Activated B cell treated with CpG ODN at 0.5 μM for 24 hours (primary cell): ENCODE results near the gene PCDH9. TPM values are rescaled to one million over a fixed set of nuclear protein-coding genes. Genes with fewer than 3 reads are reported as not detected.

Experiments
- ATAC-seq: fragments of 200-7000 bp; cut with Tn5 transposase; one replicate; pipeline ENCODE4 v1.10.0; 2021; ENCODE audit warnings: low read depth, mild to moderate bottlenecking, moderate library complexity
- CTCF ChIA-PET: fragments of 350-600 bp; sonication (Branson Sonifier 250); formaldehyde crosslinking; loops from one replicate; lab custom pipeline; 2021; ENCODE audit warnings: antibody characterized with exemption; lab: Charles Lee
- POLR2A ChIA-PET: fragments of 350-600 bp; sonication (Branson Sonifier 250); formaldehyde crosslinking; loops from one replicate; lab custom pipeline; 2021; ENCODE audit warnings: antibody characterized with exemption; lab: Charles Lee
- DNase-seq: peaks from one replicate; pipeline ENCODE4 v3.0.0; 2022
- H3K27ac Mint-ChIP-seq: one replicate; pipeline ENCODE4 v1.8.0; 2020; ENCODE audit warnings: mixed read lengths
- H3K27me3 Mint-ChIP-seq: one replicate; pipeline ENCODE4 v1.8.0; 2021; ENCODE audit warnings: mixed read lengths
- H3K36me3 Mint-ChIP-seq: one replicate; pipeline ENCODE4 v1.8.0; 2021; ENCODE audit warnings: low read depth, mixed read lengths
- H3K4me1 Mint-ChIP-seq: one replicate; pipeline ENCODE4 v1.8.0; 2021; ENCODE audit warnings: mixed read lengths
- H3K4me3 Mint-ChIP-seq: one replicate; pipeline ENCODE4 v1.8.0; 2020; ENCODE audit warnings: mild to moderate bottlenecking, mixed read lengths
- H3K9me3 Mint-ChIP-seq: one replicate; pipeline ENCODE4 v1.8.0; 2020; ENCODE audit warnings: mixed read lengths
- intact Hi-C: fragments of 100-400 bp; cut with micrococcal nuclease; formaldehyde crosslinking; loops from one replicate; pipeline ENCODE4 v1.15.1; 2024
- total RNA-seq: library from RNA; stranded (reverse); gene quantifications from 2 replicates; pipeline ENCODE4 v1.2.3, GENCODE V29; 2022
- TF ChIP-seq, protein P1 (sequence below): fragments of 200-600 bp; IDR thresholded peaks from one replicate; pipeline ENCODE4 v1.8.0; 2022; ENCODE audit warnings: antibody characterized with exemption, mild to moderate bottlenecking

Gene PCDH9
- total RNA-seq, 1 donor from 2014 or later: 6.4 TPM

DNA sequence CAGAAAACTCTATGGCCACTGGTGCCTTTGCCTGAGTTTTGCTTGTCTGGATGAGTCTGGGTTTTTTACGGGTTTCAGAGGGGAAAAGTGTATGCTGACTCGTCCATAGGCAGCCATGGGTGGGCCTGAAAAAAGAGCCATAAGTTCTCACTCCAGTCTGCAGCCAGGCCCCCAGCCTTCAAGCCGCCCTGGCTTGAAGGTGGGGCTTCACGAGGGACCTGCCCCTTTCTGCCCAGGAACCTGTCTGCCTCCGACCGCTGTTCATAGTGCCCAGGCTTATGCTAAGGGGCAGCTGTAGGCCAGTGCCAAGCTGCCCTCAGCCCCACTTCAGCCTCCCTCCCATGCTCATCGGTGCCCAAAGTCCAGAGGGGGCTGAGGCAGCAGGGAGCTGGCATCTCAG is 385.2 kb downstream of the PCDH9 start:
- ATAC-seq: no peak

DNA sequence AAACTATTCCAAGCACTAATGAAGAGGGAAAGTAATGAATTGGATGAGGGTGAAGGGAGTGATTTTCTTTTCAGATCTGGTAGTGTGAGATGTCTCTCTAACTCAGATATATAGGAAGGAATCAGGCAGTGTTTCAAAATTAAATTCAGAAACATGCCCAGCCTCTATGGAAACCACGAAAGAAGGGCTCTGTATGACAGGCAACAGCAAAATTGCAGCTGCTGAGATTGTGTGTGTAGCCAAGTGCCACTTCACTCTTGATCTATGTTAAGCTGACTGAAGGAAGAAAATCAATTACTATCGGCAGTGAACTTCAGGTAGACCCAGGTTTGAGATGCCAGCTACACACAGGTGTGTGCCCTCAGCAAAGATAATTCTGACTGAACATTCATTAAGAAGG is 387.4 kb downstream of the PCDH9 start:
- Mint-ChIP-seq H3K4me1 (no peaks in the 10 kb centered on the region), H3K9me3 (no peaks in the 10 kb centered on the region), H3K27me3 (no peaks in the 10 kb centered on the region), H3K36me3 (no peaks in the 10 kb centered on the region), H3K4me3 (no peak overlapping the region), H3K27ac (no peak overlapping the region)
- ChIA-PET POLR2A (no interaction called here), CTCF (no interaction called here)
- intact Hi-C loops: no loop called here
- no peak for DNase-seq
- ATAC-seq: no peak
- TF ChIP-seq, protein P1, sequence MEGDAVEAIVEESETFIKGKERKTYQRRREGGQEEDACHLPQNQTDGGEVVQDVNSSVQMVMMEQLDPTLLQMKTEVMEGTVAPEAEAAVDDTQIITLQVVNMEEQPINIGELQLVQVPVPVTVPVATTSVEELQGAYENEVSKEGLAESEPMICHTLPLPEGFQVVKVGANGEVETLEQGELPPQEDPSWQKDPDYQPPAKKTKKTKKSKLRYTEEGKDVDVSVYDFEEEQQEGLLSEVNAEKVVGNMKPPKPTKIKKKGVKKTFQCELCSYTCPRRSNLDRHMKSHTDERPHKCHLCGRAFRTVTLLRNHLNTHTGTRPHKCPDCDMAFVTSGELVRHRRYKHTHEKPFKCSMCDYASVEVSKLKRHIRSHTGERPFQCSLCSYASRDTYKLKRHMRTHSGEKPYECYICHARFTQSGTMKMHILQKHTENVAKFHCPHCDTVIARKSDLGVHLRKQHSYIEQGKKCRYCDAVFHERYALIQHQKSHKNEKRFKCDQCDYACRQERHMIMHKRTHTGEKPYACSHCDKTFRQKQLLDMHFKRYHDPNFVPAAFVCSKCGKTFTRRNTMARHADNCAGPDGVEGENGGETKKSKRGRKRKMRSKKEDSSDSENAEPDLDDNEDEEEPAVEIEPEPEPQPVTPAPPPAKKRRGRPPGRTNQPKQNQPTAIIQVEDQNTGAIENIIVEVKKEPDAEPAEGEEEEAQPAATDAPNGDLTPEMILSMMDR: no peak

More for the DNA sequence above, 385.2 kb downstream of the PCDH9 start:
- Mint-ChIP-seq H3K27ac (no peak overlapping the region), H3K36me3 (no peaks in the 10 kb centered on the region), H3K4me1 (no peaks in the 10 kb centered on the region), H3K9me3 (no peaks in the 10 kb centered on the region), H3K4me3 (no peak overlapping the region), H3K27me3 (no peaks in the 10 kb centered on the region)
- ChIA-PET CTCF (no interaction called here), POLR2A (no interaction called here)
- intact Hi-C loops: no loop called here
- TF ChIP-seq, protein P1: no peak
- no peak for DNase-seq

DNA sequence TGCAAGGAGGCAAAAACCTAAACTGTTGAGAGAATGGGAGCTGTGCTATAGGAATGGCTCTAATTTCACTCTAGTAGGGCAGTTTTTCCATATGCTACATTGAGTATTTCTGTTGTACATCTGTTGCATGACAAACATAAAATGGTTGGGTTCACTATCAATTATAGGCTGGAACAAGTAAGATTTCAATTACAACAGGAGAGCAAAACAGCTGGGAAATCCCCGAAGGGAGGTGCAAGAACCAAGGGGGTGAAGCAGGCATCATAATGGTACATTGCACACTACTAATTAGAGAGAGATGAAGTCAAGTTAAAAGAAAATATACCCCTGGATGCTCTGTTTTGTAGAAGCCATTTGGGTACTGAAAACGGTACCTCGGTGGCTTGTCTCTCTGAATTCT is 389.5 kb downstream of the PCDH9 start:
- intact Hi-C loops: no loop called here
- ChIA-PET CTCF (no interaction called here), POLR2A (no interaction called here)
- Mint-ChIP-seq H3K36me3 (no peaks in the 10 kb centered on the region), H3K9me3 (no peaks in the 10 kb centered on the region), H3K27me3 (no peaks in the 10 kb centered on the region), H3K4me1 (no peaks in the 10 kb centered on the region), H3K27ac (no peak overlapping the region), H3K4me3 (no peak overlapping the region)
- no peak for ATAC-seq
- no peak for DNase-seq
- TF ChIP-seq, protein P1: no peak

DNA sequence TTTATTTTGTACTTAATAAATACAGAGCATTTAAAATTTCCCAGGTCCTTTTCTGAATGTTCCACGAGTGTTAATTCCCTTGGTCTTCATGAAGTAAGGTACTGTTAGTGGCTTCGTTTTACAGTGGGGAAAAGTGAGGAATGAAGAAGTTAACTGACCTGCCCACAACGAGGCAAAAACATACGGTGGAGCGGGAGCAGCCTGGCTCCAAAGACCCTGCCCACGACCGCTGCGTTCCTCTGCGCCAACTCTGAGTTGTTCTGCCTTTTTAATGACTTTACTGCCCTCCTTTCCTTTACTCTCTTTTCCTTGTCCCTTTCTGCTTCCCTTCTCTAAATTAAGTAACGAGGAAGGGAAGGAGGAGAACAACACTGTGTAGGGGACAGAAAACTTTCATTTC is 392.9 kb downstream of the PCDH9 start:
- Mint-ChIP-seq H3K4me3 (no peak overlapping the region), H3K27ac (no peak overlapping the region), H3K27me3 (no peaks in the 10 kb centered on the region), H3K9me3 (no peaks in the 10 kb centered on the region), H3K4me1 (peaks cover 7% of the 10 kb centered on the region), H3K36me3 (no peaks in the 10 kb centered on the region)
- TF ChIP-seq, protein P1: no peak
- ATAC-seq (no peak), DNase-seq (no peak)
- ChIA-PET POLR2A (no interaction called here), CTCF (no interaction called here)
- intact Hi-C loops: no loop called here

DNA sequence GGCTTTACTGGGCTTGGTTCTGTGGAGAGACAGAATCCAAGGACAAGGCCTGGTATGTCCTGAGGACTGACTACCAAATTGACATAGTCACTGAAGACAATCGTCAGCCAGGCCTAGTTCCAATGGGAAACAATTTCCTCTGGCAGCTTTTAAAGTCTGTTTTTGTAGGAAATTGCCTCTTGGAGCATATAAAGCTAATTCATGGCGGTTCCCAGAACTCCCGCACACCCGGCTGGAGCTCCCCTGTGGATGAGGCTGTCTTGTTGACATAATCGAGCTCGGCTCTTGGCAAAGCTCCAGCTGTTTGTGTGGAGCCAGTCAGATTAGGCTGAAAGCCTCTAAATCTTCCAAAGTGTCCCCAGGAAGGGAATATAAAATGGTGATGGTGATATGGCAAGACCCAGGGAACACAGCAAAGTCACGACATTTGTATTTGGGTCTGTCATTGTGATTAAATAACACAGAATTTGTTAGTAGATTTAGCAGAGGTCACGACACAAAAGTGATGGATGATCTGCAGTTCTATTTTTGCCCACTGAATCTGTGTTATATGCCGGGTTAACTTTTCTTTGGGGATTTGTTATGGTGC is 395.0 kb downstream of the PCDH9 start:
- ATAC-seq: no peak
- TF ChIP-seq, protein P1: no peak
- Mint-ChIP-seq H3K4me1 (peaks cover 19% of the 10 kb centered on the region), H3K4me3 (no peak overlapping the region), H3K9me3 (no peaks in the 10 kb centered on the region), H3K36me3 (no peaks in the 10 kb centered on the region), H3K27ac (no peak overlapping the region), H3K27me3 (no peaks in the 10 kb centered on the region)
- ChIA-PET CTCF (no interaction called here), POLR2A (no interaction called here)
- intact Hi-C loops: no loop called here
- no peak for DNase-seq
